ENCODE results near the gene NT5DC3. TPM values are rescaled to one million over a fixed set of nuclear protein-coding genes. Genes with fewer than 3 reads are reported as not detected.

NT5DC3 gene
- total and polyA plus RNA-seq, 2 of the 13 experiments (the other 11 are each of a cell fraction or from before 2014, with no cell fraction given): 3.2 to 6.6 TPM

GRCh38 chr12:103735291-103735690 is 105.7 kb downstream of the NT5DC3 start (continued):
- TF ChIP-seq NFAT5 (CRISPR knock-in tag; IDR thresholded peaks at IDR 0.05): no peak
- TF ChIP-seq ZNF496 (CRISPR knock-in tag; IDR thresholded peaks at IDR 0.05; ENCODE audit: insufficient replicate concordance): no peak
- TF ChIP-seq ZNF709 (CRISPR knock-in tag; IDR thresholded peaks at IDR 0.05): no peak
- no peak for TF ChIP-seq FOXM1 (CRISPR knock-in tag; IDR thresholded peaks at IDR 0.05)
- TF ChIP-seq SIX4 (CRISPR knock-in tag; IDR thresholded peaks at IDR 0.05): no peak
- no peak for TF ChIP-seq ARNT2 (CRISPR knock-in tag; IDR thresholded peaks at IDR 0.05; ENCODE audit: low read depth)
- no peak for TF ChIP-seq FOXC1 (CRISPR knock-in tag; IDR thresholded peaks at IDR 0.05; ENCODE audit: borderline replicate concordance)
- no peak for TF ChIP-seq ZNF460 (CRISPR knock-in tag; IDR thresholded peaks at IDR 0.05; ENCODE audit: borderline replicate concordance)
- no peak for TF ChIP-seq CCAR2 (optimal IDR thresholded peaks at IDR 0.05; ENCODE audit: low read depth, low read length)
- TF ChIP-seq HOXD1 (CRISPR knock-in tag; IDR thresholded peaks at IDR 0.05): no peak

Data from HepG2 (cell line).